Uterus (tissue), 4 donors: ENCODE results near the gene NPW. TPM values are rescaled to one million over a fixed set of nuclear protein-coding genes. Genes with fewer than 3 reads are reported as not detected.

Experiments used
- DNase-seq, 2 donors: peaks; one replicate each; pipeline ENCODE4 v3.0.0-alpha.2; 2019 to 2020
- H3K27ac ChIP-seq, 2 donors: fragments of 200-600 bp; sonication (generic); 1 replicate in 1 of 2; 2 replicates in 1 of 2; pipeline ENCODE4 v1.5.1; 2016 to 2018
- H3K27me3 ChIP-seq, 2 donors: fragments of 200-600 bp; sonication (generic); one replicate each; pipeline ENCODE4 v1.5.1; 2018 to 2019; ENCODE audit warnings: control low read depth in 1 of 2
- H3K36me3 ChIP-seq, 2 donors: fragments of 200-600 bp; sonication (generic); one replicate each; pipeline ENCODE4 v1.5.1; 2019; ENCODE audit warnings: control low read depth in 1 of 2
- H3K4me1 ChIP-seq, 2 donors: fragments of 200-600 bp; sonication (generic); one replicate each; pipeline ENCODE4 v1.5.1; 2018 to 2019; ENCODE audit warnings: control low read depth in 1 of 2
- H3K4me3 ChIP-seq, 2 donors: fragments of 200-600 bp; sonication (generic); 1 replicate in 1 of 2; 2 replicates in 1 of 2; pipeline ENCODE4 v1.5.1; 2018 to 2019; ENCODE audit warnings: mild to moderate bottlenecking in 1 of 2
- H3K9me3 ChIP-seq, 2 donors: fragments of 200-600 bp; sonication (generic); one replicate each; pipeline ENCODE4 v1.5.1; 2019; ENCODE audit warnings: control low read depth in 1 of 2
- POLR2A ChIP-seq, 2 donors: fragments of 450-650 bp; IDR thresholded peaks; one replicate each; pipeline ENCODE4 v1.6.1; 2016; ENCODE audit warnings: antibody characterized with exemption in 2 of 2, mild to moderate bottlenecking in 1 of 2, moderate library complexity in 1 of 2
- intact Hi-C: fragments of 100-400 bp; cut with DNase I; formaldehyde crosslinking; loops from one replicate; pipeline ENCODE4 v1.15.1; 2023; ENCODE audit warnings: low total_unique reads
- total RNA-seq, 4 donors: library from RNA; depleted of rRNA in 3 of 4; stranded (reverse); fragments of >200 nt in 3 of 4; gene quantifications; one replicate each; pipeline versions ENCODE4 v1.1.0 to v1.2.4, GENCODE V29; 2014 to 2023
- TF ChIP-seq, protein P1 (sequence below), 4 experiments: fragments of 200-600 bp in 2 of 4; fragments of 450-650 bp in 2 of 4; sonication (generic) in 2 of 4; IDR thresholded peaks; one replicate each; pipeline ENCODE4 v1.5.1; 2016 to 2019; ENCODE audit warnings: antibody characterized with exemption in 4 of 4, mild to moderate bottlenecking in 2 of 4, moderate library complexity in 1 of 4
- donor health status: DM: yes; HTN: yes; CAD: no.

NPW gene
- total RNA-seq, 4 donors from 2014 or later, result 1.5 TPM; not detected in 3

DNA sequence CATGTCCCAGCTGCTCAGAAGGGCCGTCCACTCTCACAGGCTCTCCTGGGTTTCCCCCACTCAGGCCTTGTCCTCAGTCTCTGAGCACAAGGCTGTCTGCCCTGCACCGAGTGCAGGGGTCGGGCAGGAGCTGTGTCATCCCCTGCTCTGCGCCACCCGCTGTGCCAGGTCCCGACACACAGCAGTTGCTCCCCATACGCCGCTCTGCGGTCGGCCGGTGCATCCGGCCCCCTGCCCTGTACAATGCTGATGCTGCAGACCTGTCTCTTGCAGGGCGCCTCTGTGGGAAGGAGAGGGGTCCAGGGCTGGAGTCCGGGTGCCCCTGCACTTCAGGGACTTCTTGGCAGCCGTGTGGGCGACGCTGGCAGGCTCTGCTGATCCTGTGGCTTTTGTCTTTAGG, 34.3 kb downstream of the NPW start:
- intact Hi-C loops, result no loop called here
- Histone ChIP-seq H3K27me3 (no peaks in the 10 kb centered on the region), H3K36me3 (no peaks in the 10 kb centered on the region), H3K27ac (no peak overlapping the region), H3K9me3 (no peaks in the 10 kb centered on the region), H3K4me1 (no peaks in the 10 kb centered on the region), H3K4me3 (no peak overlapping the region)
- TF ChIP-seq, protein P1, sequence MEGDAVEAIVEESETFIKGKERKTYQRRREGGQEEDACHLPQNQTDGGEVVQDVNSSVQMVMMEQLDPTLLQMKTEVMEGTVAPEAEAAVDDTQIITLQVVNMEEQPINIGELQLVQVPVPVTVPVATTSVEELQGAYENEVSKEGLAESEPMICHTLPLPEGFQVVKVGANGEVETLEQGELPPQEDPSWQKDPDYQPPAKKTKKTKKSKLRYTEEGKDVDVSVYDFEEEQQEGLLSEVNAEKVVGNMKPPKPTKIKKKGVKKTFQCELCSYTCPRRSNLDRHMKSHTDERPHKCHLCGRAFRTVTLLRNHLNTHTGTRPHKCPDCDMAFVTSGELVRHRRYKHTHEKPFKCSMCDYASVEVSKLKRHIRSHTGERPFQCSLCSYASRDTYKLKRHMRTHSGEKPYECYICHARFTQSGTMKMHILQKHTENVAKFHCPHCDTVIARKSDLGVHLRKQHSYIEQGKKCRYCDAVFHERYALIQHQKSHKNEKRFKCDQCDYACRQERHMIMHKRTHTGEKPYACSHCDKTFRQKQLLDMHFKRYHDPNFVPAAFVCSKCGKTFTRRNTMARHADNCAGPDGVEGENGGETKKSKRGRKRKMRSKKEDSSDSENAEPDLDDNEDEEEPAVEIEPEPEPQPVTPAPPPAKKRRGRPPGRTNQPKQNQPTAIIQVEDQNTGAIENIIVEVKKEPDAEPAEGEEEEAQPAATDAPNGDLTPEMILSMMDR (IDR thresholded peaks at IDR 0.05), result no peak
- no peak for TF ChIP-seq POLR2A (IDR thresholded peaks at IDR 0.05)
- DNase-seq, result no peak

DNA sequence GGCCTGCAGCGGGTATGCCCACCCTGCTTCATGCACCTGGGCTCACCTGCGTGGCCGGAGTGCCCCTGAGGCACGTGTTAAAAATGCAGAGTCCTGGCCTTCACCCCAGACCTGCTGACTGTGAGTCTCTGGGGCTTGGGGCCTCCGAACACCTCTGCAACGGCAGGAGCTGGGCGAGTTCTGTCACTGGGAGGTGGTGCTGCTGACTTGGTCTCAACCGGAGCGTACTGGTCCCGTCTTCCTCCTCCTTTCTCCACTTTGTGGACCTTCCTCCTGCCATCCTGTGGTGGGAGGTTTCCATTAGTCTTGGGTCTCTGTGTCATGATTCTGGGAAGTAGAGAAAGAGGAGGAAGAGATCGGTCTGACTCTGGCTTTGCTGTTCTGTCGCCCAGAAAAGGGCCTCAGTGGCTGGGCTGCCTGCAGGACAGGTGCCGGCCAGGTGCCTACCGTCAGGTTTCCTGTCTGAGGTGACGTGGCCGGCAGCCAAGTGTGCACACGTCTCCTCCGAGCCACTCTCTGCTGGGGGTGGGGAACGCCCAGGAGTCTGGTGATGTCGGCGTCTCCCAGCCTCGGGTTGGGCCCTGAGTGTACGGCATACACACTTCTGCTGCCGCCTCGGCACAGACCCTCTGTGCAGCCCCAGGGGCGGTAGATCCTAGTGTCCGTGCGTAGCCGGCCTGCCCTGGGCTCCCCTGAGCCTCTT, 35.1 kb downstream of the NPW start:
- Histone ChIP-seq H3K36me3 (no peaks in the 10 kb centered on the region), H3K4me3 (no peak overlapping the region), H3K27ac (no peak overlapping the region), H3K27me3 (no peaks in the 10 kb centered on the region), H3K4me1 (no peaks in the 10 kb centered on the region), H3K9me3 (no peaks in the 10 kb centered on the region)
- DNase-seq, result no peak
- no peak for TF ChIP-seq POLR2A (IDR thresholded peaks at IDR 0.05)
- TF ChIP-seq, protein P1 (IDR thresholded peaks at IDR 0.05), result no peak
- intact Hi-C loops, result no loop called here

DNA sequence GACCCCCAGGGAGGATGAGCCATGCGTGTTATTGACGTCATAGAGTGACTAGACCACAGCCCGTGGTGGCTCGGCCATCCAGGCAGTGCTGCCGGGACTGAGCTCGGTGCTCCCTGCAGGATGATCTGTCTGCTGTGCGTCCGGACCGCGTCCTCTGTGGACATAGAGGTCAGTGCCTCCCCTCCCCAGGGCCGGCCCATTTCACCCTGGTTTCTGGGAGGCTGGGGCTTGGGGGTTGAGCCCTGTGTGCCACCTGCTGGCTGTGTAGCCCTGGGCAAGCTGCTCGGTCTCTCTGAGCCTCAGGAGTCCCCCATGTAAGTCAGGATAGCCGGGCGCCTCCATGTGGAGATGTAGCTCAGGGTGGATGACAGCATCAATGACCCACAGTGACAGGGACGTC, 36.5 kb downstream of the NPW start:
- TF ChIP-seq, protein P1 (IDR thresholded peaks at IDR 0.05), result peak in 2 of 4 experiments; percentile 24 to 28
- TF ChIP-seq POLR2A (IDR thresholded peaks at IDR 0.05), result no peak
- intact Hi-C loops, result no loop called here
- no peaks in the 10 kb centered on the region for H3K27me3 ChIP-seq
- H3K4me3 ChIP-seq, result no peak overlapping the region
- H3K27ac ChIP-seq, result no peak overlapping the region
- no peaks in the 10 kb centered on the region for H3K9me3 ChIP-seq
- DNase-seq, result no peak
- H3K4me1 ChIP-seq, result no peaks in the 10 kb centered on the region
- no peaks in the 10 kb centered on the region for H3K36me3 ChIP-seq

DNA sequence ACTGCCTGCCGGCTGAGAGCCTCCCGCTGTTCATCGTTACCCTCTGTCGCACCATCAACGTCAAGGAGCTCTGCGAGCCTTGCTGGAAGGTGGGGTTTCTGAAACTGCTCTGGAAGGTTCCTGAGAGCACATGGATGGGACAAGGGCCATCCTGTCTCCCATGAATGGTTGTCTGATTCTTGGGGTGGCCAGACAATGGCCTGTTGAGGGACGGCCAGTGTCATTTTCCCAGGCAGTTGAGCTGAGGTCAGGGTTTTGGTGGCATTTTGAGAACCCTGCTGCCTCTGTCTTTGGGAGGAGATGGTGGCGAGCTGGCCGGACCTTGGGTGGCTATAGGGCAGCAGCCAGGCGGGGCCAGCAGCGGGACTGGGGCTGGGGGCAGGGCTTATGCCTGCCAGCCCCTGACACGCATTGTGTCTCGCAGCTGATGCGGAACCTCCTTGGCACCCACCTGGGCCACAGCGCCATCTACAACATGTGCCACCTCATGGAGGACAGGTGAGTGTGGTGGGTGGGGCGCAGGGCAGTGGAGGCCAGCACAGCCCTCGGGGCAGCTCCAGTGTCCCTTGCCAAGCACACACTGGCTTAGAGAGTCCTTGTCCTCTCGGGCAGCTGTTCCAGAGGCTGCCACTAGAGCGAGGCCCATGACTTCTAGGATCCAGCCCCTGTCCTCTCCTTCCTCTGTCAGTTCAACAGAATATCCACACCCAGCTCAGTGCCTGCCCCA, 37.3 kb downstream of the NPW start:
- no peak for DNase-seq
- H3K9me3 ChIP-seq, result no peaks in the 10 kb centered on the region
- no peaks in the 10 kb centered on the region for H3K36me3 ChIP-seq
- intact Hi-C loops, result no loop called here
- H3K4me1 ChIP-seq, result no peaks in the 10 kb centered on the region
- TF ChIP-seq, protein P1 (IDR thresholded peaks at IDR 0.05), result no peak
- no peak for TF ChIP-seq POLR2A (IDR thresholded peaks at IDR 0.05)
- no peaks in the 10 kb centered on the region for H3K27me3 ChIP-seq
- no peak overlapping the region for H3K27ac ChIP-seq
- H3K4me3 ChIP-seq, result no peak overlapping the region

DNA sequence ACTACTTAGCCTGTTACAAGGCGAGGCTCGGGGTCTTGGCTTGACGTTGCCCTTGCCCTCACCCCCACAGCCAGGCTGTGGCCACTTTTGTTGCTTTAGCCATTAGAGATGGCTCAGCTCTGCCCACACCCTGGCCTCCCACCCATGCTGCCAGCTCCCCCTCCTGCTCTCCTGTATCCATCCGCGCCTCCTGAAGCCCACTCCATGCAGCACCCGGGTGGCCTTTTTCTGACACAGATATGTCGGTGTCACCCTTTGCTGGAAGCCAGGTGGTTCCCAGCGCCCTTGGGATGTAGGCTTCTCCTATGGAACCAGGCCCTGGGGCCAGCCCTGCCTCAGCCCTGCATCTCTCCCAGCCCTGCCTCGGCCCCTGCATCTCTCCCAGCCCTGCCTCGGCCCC, 37.9 kb downstream of the NPW start:
- intact Hi-C loops, result no loop called here
- no peak overlapping the region for H3K27ac ChIP-seq
- DNase-seq, result no peak
- H3K4me1 ChIP-seq, result no peaks in the 10 kb centered on the region
- no peaks in the 10 kb centered on the region for H3K9me3 ChIP-seq
- H3K4me3 ChIP-seq, result no peak overlapping the region
- no peaks in the 10 kb centered on the region for H3K27me3 ChIP-seq
- TF ChIP-seq, protein P1 (IDR thresholded peaks at IDR 0.05), result no peak
- no peak for TF ChIP-seq POLR2A (IDR thresholded peaks at IDR 0.05)
- H3K36me3 ChIP-seq, result no peaks in the 10 kb centered on the region
